GM19438 (cell line): ENCODE data around the gene OR8H2.
"Not testable (repeated sequence)": the region's sequence is repeated elsewhere in the genome, so short reads cannot be mapped to it uniquely, and the experiment has no call there.

Source experiments
- ATAC-seq: cut with Tn5 transposase; IDR thresholded peaks from one replicate; pipeline ENCODE4 v1.9.1; 2021; ENCODE audit warnings: low read depth; ENCODE audit not compliant: unreplicated experiment

OR8H2 gene, protein sequence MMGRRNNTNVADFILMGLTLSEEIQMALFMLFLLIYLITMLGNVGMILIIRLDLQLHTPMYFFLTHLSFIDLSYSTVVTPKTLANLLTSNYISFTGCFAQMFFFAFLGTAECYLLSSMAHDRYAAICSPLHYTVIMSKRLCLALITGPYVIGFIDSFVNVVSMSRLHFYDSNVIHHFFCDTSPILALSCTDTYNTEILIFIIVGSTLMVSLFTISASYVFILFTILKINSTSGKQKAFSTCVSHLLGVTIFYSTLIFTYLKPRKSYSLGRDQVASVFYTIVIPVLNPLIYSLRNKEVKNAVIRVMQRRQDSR

DNA sequence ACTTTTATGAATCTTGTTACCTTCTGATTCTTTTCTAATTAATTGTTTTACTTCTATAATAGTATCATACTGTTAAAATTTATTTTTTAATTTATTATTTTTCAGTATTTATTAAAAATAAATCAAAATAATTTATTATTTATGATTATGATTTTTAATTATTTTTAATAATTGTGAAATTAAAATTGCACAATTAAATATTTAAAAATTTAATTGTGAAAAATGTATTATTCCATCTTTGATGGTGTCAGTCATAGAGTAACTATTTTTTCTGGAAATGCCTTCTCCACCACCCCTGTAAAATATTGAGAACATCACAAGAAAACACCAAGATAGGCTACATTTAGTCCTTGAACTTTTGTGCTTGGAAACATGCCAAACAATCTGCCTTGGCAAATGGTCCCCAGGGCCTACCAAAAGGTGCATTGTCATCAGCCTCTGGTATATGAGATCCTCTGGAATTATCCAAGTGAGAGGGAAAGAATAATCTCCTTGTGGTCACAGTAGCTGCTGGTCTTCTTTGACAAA lies at the start of gene OR8H2:
Gene OR8H2, plus strand, starts transcription at position 478 of the 528 bp plus-strand sequence. CDS start 1,356 bp downstream, outside the sequence.
- ATAC-seq: no peak

DNA sequence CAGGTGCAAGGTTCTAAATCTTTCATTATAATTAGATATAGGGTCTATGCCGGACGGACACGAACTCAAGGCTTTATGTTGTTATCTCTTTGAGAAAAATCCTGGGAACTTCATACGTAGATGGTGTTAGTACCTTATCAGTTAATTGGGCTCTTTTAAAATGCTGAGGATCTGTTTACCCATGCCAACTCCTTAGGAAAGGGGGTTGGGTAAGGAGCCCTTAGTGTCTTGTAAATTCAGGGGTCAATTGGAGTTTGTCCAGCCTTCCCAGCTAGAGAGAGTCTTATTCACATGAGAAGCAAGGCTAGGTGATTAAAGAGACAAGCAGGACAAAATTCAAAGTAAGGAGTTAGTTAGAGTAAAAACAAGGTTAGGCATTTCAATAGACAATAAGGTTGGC lies 47.1 kb upstream of the OR8H2 start:
- ATAC-seq: not testable (repeated sequence)

DNA sequence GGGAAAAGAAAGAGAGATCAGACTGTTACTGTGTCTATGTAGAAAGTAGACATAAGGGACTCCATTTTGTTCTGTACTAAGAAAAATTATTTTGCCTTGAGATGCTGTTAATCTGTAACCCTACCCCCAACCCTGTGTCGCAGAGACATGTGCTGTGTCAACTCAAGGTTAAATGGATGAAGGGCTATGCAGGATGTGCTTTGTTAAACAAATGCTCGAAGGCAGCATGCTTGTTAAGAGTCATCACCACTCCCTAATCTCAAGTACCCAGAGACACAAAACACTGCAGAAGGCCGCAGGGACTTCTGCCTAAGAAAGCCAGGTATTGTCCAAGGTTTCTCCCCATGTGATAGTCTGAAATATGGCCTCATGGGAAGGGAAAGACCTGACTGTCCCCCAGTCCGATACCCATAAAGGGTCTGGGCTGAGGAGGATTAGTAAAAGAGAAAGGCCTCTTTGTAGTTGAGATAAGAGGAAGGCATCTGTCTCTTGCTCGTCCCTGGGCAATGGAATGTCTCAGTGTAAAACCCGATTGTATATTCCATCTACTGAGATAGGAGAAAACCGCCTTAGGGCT lies 45.7 kb upstream of the OR8H2 start:
- not testable (repeated sequence) for ATAC-seq

DNA sequence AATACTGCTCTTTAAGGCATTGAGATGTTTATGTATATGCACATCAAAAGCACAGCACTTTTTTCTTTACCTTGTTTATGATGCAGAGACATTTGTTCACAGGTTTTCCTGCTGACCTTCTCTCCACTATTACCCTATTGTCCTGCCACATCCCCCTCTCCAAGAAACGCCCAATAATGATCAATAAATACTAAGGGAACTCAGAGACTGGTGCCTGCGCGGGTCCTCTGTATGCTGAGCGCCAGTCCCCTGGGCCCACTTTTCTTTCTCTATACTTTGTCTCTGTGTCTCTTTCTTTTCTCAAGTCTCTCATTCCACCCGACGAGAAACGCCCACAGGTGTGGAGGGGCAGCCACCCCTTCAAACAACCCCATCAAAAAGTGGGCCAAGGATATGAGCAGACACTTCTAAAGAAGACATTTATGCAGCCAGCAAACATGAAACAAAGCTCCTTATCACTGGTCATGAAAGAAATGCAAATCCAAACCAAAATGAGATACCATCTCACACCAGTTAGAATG lies 45.2 kb upstream of the OR8H2 start:
- not testable (repeated sequence) for ATAC-seq

DNA sequence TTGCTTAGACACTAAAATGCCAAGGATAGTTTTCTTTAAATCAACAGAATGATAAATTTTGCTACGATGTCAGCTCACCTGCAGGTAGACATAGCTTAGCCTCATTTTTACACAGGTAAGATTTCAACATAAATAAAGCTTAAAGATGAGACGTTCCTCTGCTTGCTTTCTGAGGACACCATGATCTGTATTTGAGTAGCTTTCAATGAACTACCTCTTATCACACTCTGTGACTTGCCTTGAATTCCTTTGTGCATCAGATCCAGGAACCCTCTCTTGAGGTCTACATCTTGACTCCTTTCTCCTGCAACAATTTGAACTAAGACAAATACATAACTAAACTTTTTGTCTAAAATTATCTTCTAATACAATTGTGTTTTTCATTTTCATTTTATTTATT lies 36.5 kb upstream of the OR8H2 start:
- no peak for ATAC-seq

DNA sequence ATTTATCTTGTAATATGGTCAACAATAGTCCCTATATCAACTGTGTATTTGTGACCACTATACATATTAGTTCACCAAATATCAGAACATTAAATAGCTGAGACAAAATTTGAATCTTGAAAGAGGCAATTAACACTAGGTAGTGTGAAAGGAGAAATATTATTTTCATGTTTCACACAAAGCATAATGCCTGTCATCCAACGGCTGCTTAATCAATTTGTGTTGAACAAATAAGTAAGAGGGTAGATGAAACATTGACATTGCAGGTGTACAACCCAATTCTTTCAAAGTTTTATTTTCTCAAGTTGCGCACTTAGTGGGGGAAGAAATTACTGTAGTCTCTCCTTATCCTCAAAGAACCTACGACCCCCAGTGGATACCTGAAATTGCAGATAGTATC lies 13.8 kb upstream of the OR8H2 start:
- no peak for ATAC-seq

DNA sequence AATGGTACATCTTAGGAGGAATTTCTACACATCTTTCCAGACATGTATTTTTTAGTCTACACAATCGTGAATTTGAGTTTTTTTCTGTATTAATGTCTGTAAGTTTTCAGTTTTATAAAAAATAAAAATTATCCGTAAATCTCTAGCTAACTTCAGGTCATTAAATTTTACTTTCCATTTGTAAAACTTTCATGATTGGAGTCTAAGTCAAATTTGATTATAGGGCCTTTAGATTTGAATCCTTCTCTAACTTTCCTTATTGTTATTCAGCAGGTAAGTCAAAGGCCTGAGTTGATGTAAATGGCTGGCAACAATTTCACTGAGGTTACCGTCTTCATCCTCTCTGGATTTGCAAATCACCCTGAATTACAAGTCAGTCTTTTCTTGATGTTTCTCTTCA lies 10.5 kb upstream of the OR8H2 start, which contains the start of gene OR8I2:
Gene OR8I2, plus strand, starts transcription at position 301 of the 400 bp plus-strand sequence. Its CDS starts 0 bp downstream, at position 301.
- ATAC-seq: no peak

DNA sequence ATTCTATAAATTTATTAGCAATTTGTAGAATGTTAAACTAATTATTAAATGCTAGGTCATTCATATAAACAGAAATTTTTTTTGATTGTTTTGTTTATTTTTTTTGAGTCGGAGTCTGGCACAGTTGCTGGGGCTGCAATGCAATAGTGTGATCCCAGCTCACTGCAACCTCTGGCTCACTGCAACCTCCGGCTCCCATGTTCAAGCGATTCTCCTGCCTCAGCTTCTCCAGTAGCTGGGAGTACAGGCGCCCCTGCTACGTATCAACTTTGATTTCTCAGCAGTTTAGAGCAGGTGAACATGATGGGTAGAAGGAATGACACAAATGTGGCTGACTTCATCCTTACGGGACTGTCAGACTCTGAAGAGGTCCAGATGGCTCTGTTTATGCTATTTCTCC lies 18.6 kb downstream of the OR8H2 start, which contains the start of gene OR8H3:
Gene OR8H3, plus strand, starts transcription at position 301 of the 400 bp plus-strand sequence. Its CDS starts 0 bp downstream, at position 301.
- ATAC-seq: no peak

DNA sequence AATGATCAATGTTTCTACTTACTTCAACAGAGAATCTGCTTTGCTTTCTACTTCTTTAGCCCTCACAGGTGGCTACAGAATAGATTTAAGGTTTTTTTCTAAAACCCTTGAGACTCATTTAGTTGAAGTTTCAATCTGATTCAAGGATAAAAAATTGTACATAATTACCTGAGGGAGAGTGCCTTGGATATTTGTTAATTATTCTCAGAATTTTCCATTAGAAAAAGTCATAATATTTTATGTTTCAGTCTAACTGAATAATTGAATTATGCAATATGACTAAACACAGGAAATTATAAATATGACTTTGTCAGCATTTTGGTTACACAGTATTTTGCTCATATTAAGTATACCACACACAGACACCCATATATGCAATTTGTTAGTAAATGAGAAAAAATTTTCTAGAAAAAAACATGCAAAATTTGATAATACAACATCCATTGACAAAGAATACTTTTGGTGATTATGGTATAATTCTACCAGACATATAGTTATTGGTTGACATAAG lies 36.7 kb downstream of the OR8H2 start, which contains the start of gene OR8J3:
Gene OR8J3, minus strand, starts transcription at position 51 of the 511 bp plus-strand sequence. CDS start 2,483 bp downstream, outside the sequence.
- no peak for ATAC-seq

DNA sequence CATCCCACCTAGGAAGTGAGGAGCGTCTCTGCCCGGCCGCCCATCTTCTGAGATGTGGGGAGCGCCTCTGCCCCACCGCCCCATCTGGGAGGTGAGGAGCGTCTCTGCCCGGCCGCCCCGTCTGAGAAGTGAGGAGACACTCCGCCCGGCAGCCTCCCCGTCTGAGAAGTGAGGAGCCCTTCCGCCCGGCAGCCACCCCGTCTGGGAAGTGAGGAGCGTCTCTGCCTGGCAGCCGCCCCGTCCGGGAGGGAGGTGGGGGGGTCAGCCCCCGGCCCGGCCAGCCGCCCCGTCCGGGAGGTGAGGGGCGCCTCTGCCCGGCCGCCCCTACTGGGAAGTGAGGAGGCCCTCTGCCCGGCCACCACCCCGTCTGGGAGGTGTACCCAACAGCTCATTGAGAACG lies 40.2 kb downstream of the OR8H2 start:
- not testable (repeated sequence) for ATAC-seq

DNA sequence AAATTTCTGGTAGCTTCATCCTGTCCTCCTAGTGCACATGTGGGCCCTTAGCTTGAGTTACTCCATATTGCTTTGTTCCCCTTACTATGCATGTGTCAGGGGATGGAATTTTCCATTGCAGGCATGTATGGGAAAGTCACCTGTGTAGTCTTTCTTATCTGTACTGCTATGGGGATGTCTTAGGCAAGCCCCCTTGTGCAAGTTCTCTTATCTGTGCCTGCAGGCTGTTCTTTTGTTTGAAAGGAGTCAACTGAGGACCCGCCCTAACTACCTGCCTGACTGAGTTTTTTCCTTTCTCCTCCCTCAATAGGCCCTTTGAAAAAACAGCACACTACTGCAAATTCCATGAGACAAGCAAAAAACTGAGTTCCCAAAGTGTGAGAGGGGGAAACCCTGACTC lies 47.9 kb downstream of the OR8H2 start:
- ATAC-seq: no peak

DNA sequence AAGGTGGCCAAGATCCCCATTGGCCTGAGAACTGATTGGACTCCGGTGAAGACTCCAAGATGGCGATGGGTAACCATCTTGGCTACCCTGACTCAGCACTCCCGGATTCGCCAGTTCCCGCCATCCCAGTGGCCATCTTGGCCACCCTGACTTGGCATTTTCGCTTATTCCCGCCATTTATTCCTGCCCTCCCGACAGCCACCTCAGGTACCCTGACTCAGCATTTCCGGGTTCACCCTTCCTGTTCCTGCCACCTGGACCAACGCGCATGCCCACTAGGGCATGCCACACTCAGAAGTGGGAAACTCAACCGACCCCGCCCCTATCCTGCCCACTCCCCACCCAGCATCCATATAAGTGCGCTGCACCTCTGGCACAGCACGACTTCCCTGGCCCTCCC lies 48.8 kb downstream of the OR8H2 start:
- no peak for ATAC-seq
